Stimulated activated CD4-positive, alpha-beta T cell treated with anti-CD3 and anti-CD28 coated beads, Interleukin-12 subunit alpha, Interleukin-12 subunit beta, amount 100 ng/mL, for 24 hours (primary cell): ENCODE measurements around the gene ITFG1.
"Not testable (repeated sequence)": the region's sequence is repeated elsewhere in the genome, so short reads cannot be mapped to it uniquely, and the experiment has no call there.

Experiments used
- DNase-seq, 2 experiments: peaks; one replicate each; pipeline ENCODE4 v3.0.0-alpha.2; 2020; ENCODE audit warnings: low read depth in 2 of 2

ITFG1 gene

GRCh38 chr16:47330562-47330961 is 130.3 kb downstream of the ITFG1 start:
- DNase-seq, result not testable (repeated sequence)

- not testable (repeated sequence) for DNase-seq
These were observed 136.6 kb downstream of the ITFG1 start for GRCh38 chr16:47324309-47324708.

GRCh38 chr16:47323241-47323640 is 137.6 kb downstream of the ITFG1 start:
- no peak for DNase-seq

- DNase-seq, result no peak
These were observed 140.1 kb downstream of the ITFG1 start for GRCh38 chr16:47320546-47321310.

- no peak for DNase-seq
These were observed 143.2 kb downstream of the ITFG1 start for GRCh38 chr16:47317465-47318240.

GRCh38 chr16:47316442-47317015 is 144.3 kb downstream of the ITFG1 start:
- DNase-seq, result no peak

GRCh38 chr16:47311738-47312505 is 148.9 kb downstream of the ITFG1 start:
- no peak for DNase-seq

GRCh38 chr16:47310792-47311211 is 150.1 kb downstream of the ITFG1 start:
- no peak for DNase-seq

GRCh38 chr16:47309581-47310312 is 151.1 kb downstream of the ITFG1 start:
- no peak for DNase-seq

GRCh38 chr16:47308601-47309000 is 152.3 kb downstream of the ITFG1 start:
- no peak for DNase-seq

GRCh38 chr16:47304563-47304962 is 156.3 kb downstream of the ITFG1 start:
- no peak for DNase-seq

- no peak for DNase-seq
These were observed 161.3 kb downstream of the ITFG1 start for GRCh38 chr16:47299587-47299986.

GRCh38 chr16:47284999-47285398 is 175.9 kb downstream of the ITFG1 start:
- DNase-seq, result no peak

- no peak for DNase-seq
These were observed 182.4 kb downstream of the ITFG1 start for GRCh38 chr16:47278306-47278970.

- no peak for DNase-seq
These were observed 184.3 kb downstream of the ITFG1 start for GRCh38 chr16:47276522-47276921.

- no peak for DNase-seq
These were observed 197.9 kb downstream of the ITFG1 start for GRCh38 chr16:47262938-47263337.

- no peak for DNase-seq
These were observed 200.4 kb downstream of the ITFG1 start for GRCh38 chr16:47260503-47260902.

GRCh38 chr16:47258874-47259461 is 201.9 kb downstream of the ITFG1 start:
- DNase-seq, result no peak

- no peak for DNase-seq
These were observed 206.1 kb downstream of the ITFG1 start for GRCh38 chr16:47254756-47255155.

- no peak for DNase-seq
These were observed 209.9 kb downstream of the ITFG1 start for GRCh38 chr16:47250983-47251382.
